UCSD-AML1 (cell line): ENCODE measurements around the gene DUSP2.

ENCODE experiments used
- DNase-seq: peaks from one replicate; lab custom pipeline; 2025; ENCODE audit not compliant: unreplicated experiment; lab: John Stamatoyannopoulos, UW

DUSP2 gene

GRCh38 chr2:96145036-96145847, at the start of gene DUSP2:
Gene DUSP2, minus strand, starts transcription at chr2:96145440. Its CDS starts 86 bp downstream, at chr2:96145354.
- DNase-seq, result peak; percentile 91

- DNase-seq, result no peak
These were observed 46.9 kb upstream of the DUSP2 start for GRCh38 chr2:96191937-96192670.

GRCh38 chr2:96188821-96189526, 43.7 kb upstream of the DUSP2 start:
- no peak for DNase-seq

- DNase-seq, result no peak
These were observed 41.3 kb upstream of the DUSP2 start for GRCh38 chr2:96186562-96186961.

- DNase-seq, result no peak
These were observed 40.3 kb upstream of the DUSP2 start for GRCh38 chr2:96185516-96185915.

GRCh38 chr2:96184989-96185388, 39.7 kb upstream of the DUSP2 start:
- DNase-seq, result no peak

GRCh38 chr2:96184188-96184587, 38.9 kb upstream of the DUSP2 start:
- no peak for DNase-seq

- no peak for DNase-seq
These were observed 36.3 kb upstream of the DUSP2 start for GRCh38 chr2:96181529-96181928.

GRCh38 chr2:96180521-96180920, 35.3 kb upstream of the DUSP2 start:
- no peak for DNase-seq

- no peak for DNase-seq
These were observed 34.8 kb upstream of the DUSP2 start for GRCh38 chr2:96180002-96180401.

GRCh38 chr2:96176661-96177060, 31.4 kb upstream of the DUSP2 start:
- DNase-seq, result no peak

GRCh38 chr2:96175951-96176350, 30.7 kb upstream of the DUSP2 start:
- no peak for DNase-seq

- DNase-seq, result peak; percentile 76
These were observed 29.3 kb upstream of the DUSP2 start for GRCh38 chr2:96174251-96175144.

- DNase-seq, result no peak
These were observed 26.6 kb upstream of the DUSP2 start for GRCh38 chr2:96171831-96172230.

GRCh38 chr2:96170626-96171025, 25.4 kb upstream of the DUSP2 start:
- DNase-seq, result no peak

- DNase-seq, result no peak
These were observed 24.7 kb upstream of the DUSP2 start for GRCh38 chr2:96169868-96170507.

GRCh38 chr2:96167407-96168013, 22.3 kb upstream of the DUSP2 start:
- DNase-seq, result no peak

GRCh38 chr2:96164459-96165184, 19.4 kb upstream of the DUSP2 start:
- DNase-seq, result no peak

GRCh38 chr2:96163768-96164429, 18.7 kb upstream of the DUSP2 start:
- no peak for DNase-seq
